ENCODE measurements around the gene FKBP6.
A peak's percentile ranks its signal among the peaks of the same experiment; 100 is the strongest.
"Not testable (repeated sequence)": the region's sequence is repeated elsewhere in the genome, so short reads cannot be mapped to it uniquely, and the experiment has no call there.

The FKBP6 gene

GRCh38 chr7:73376671-73377412, 48.9 kb downstream of the FKBP6 start:
- H3K9me3 ChIP-seq (ENCODE audit: control insufficient read depth, insufficient read depth, low read depth, low read length), result no peaks in the 10 kb centered on the region
- no peaks in the 10 kb centered on the region for H3K4me1 ChIP-seq (ENCODE audit: control insufficient read depth, insufficient read depth, low read length)
- H3K4me3 ChIP-seq (ENCODE audit: low read depth, low read length), result no peak overlapping the region
- no peak overlapping the region for H3K27ac ChIP-seq (ENCODE audit: extremely low read depth, low read depth, low read length)
- POLR2A ChIA-PET, result no interaction called here
- no peak for TF ChIP-seq GLIS2 (tag by site-specific recombination; IDR thresholded peaks at IDR 0.05)
- TF ChIP-seq SCRT2 (tag by site-specific recombination; IDR thresholded peaks at IDR 0.05), result no peak
- TF ChIP-seq GLI4 (tag by site-specific recombination; IDR thresholded peaks at IDR 0.05), result no peak
- peak; percentile 9; the same call in 1 of the 2 replicates for TF ChIP-seq GLIS1 (tag by site-specific recombination; IDR thresholded peaks at IDR 0.05)
- CTCF ChIA-PET, result no interaction called here
- H3K36me3 ChIP-seq (ENCODE audit: control insufficient read depth in 2 of 2, insufficient read depth in 1 of 2, low read length in 2 of 2), result no peaks in the 10 kb centered on the region

- H3K9me3 ChIP-seq (ENCODE audit: control insufficient read depth, insufficient read depth, low read depth, low read length); POLR2A ChIA-PET; H3K4me1 ChIP-seq (ENCODE audit: control insufficient read depth, insufficient read depth, low read length); H3K27ac ChIP-seq (ENCODE audit: extremely low read depth, low read depth, low read length); H3K36me3 ChIP-seq (ENCODE audit: control insufficient read depth in 2 of 2, insufficient read depth in 1 of 2, low read length in 2 of 2); CTCF ChIA-PET; H3K4me3 ChIP-seq (ENCODE audit: low read depth, low read length): not testable (repeated sequence)
These were observed 49.6 kb downstream of the FKBP6 start for GRCh38 chr7:73377413-73378200.

- CTCF ChIA-PET, result interaction anchor here (0.6 kb wide), 1 partner anchor 620 kb away, joined by 6 read pairs; no protein-coding TSS in a partner anchor
- Histone ChIP-seq H3K4me3 (ENCODE audit: low read depth, low read length) (no peak overlapping the region), H3K9me3 (ENCODE audit: control insufficient read depth, insufficient read depth, low read depth, low read length) (no peaks in the 10 kb centered on the region), H3K27ac (ENCODE audit: extremely low read depth, low read depth, low read length) (no peak overlapping the region), H3K36me3 (ENCODE audit: control insufficient read depth in 2 of 2, insufficient read depth in 1 of 2, low read length in 2 of 2) (no peaks in the 10 kb centered on the region), H3K4me1 (ENCODE audit: control insufficient read depth, insufficient read depth, low read length) (no peaks in the 10 kb centered on the region)
- TF ChIP-seq SETDB1 (IDR thresholded peaks at IDR 0.05; ENCODE audit: insufficient read length, low read length) (peak; percentile 28), ZNF10 (tag by site-specific recombination; IDR thresholded peaks at IDR 0.05) (no peak)
- POLR2A ChIA-PET, result no interaction called here
These were observed 55.1 kb downstream of the FKBP6 start for GRCh38 chr7:73382934-73383503.

GRCh38 chr7:73387221-73387828, 59.4 kb downstream of the FKBP6 start:
- POLR2A ChIA-PET, result no interaction called here
- Histone ChIP-seq H3K27ac (ENCODE audit: extremely low read depth, low read depth, low read length) (no peak overlapping the region), H3K36me3 (ENCODE audit: control insufficient read depth in 2 of 2, insufficient read depth in 1 of 2, low read length in 2 of 2) (no peaks in the 10 kb centered on the region), H3K4me1 (ENCODE audit: control insufficient read depth, insufficient read depth, low read length) (no peaks in the 10 kb centered on the region), H3K4me3 (ENCODE audit: low read depth, low read length) (no peak overlapping the region), H3K9me3 (ENCODE audit: control insufficient read depth, insufficient read depth, low read depth, low read length) (no peaks in the 10 kb centered on the region)
- CTCF ChIA-PET, result interaction anchor here (0.7 kb wide), 1 partner anchor 63 kb away, joined by 4 read pairs; no protein-coding TSS in a partner anchor
- TF ChIP-seq ZNF514 (tag by site-specific recombination; IDR thresholded peaks at IDR 0.05) (no peak), ZNF362 (tag by site-specific recombination; IDR thresholded peaks at IDR 0.05) (peak; percentile 85), ZSCAN16 (tag by site-specific recombination; IDR thresholded peaks at IDR 0.05) (no peak), ZNF623 (tag by site-specific recombination; IDR thresholded peaks at IDR 0.05) (no peak), ZNF248 (tag by site-specific recombination; IDR thresholded peaks at IDR 0.05) (no peak), SP7 (tag by site-specific recombination; IDR thresholded peaks at IDR 0.05) (0 out of 2 replicates have a peak, but pooled peaks have one; percentile 15), AEBP2 (tag by site-specific recombination; IDR thresholded peaks at IDR 0.05; ENCODE audit: borderline replicate concordance) (no peak), ZNF416 (tag by site-specific recombination; IDR thresholded peaks at IDR 0.05) (no peak), SETDB1 (IDR thresholded peaks at IDR 0.05; ENCODE audit: insufficient read length, low read length) (peak; percentile 98), TRIM28 (IDR thresholded peaks at IDR 0.05; ENCODE audit: borderline replicate concordance, low read length) (no peak), PATZ1 (tag by site-specific recombination; IDR thresholded peaks at IDR 0.05) (no peak), ZFP69B (tag by site-specific recombination; IDR thresholded peaks at IDR 0.05) (no peak), ZNF501 (tag by site-specific recombination; IDR thresholded peaks at IDR 0.05) (no peak), ZNF621 (tag by site-specific recombination; IDR thresholded peaks at IDR 0.05) (no peak), SCRT1 (tag by site-specific recombination; IDR thresholded peaks at IDR 0.05; ENCODE audit: borderline replicate concordance) (no peak)

Measured in HEK293 (cell line).